Activated B cell treated with CpG ODN at 0.5 μM for 24 hours (primary cell): ENCODE measurements around the gene BLOC1S3. TPM values are rescaled to one million over a fixed set of nuclear protein-coding genes. Genes with fewer than 3 reads are reported as not detected.

Source experiments
- ATAC-seq: fragments of 200-7000 bp; cut with Tn5 transposase; one replicate; pipeline ENCODE4 v1.10.0; 2021; ENCODE audit warnings: low read depth, mild to moderate bottlenecking, moderate library complexity
- CTCF ChIA-PET: fragments of 350-600 bp; sonication (Branson Sonifier 250); formaldehyde crosslinking; loops from one replicate; lab custom pipeline; 2021; ENCODE audit warnings: antibody characterized with exemption; lab: Charles Lee
- POLR2A ChIA-PET: fragments of 350-600 bp; sonication (Branson Sonifier 250); formaldehyde crosslinking; loops from one replicate; lab custom pipeline; 2021; ENCODE audit warnings: antibody characterized with exemption; lab: Charles Lee
- DNase-seq: peaks from one replicate; pipeline ENCODE4 v3.0.0; 2022
- H3K27ac Mint-ChIP-seq: one replicate; pipeline ENCODE4 v1.8.0; 2020; ENCODE audit warnings: mixed read lengths
- H3K27me3 Mint-ChIP-seq: one replicate; pipeline ENCODE4 v1.8.0; 2021; ENCODE audit warnings: mixed read lengths
- H3K36me3 Mint-ChIP-seq: one replicate; pipeline ENCODE4 v1.8.0; 2021; ENCODE audit warnings: low read depth, mixed read lengths
- H3K4me1 Mint-ChIP-seq: one replicate; pipeline ENCODE4 v1.8.0; 2021; ENCODE audit warnings: mixed read lengths
- H3K4me3 Mint-ChIP-seq: one replicate; pipeline ENCODE4 v1.8.0; 2020; ENCODE audit warnings: mild to moderate bottlenecking, mixed read lengths
- H3K9me3 Mint-ChIP-seq: one replicate; pipeline ENCODE4 v1.8.0; 2020; ENCODE audit warnings: mixed read lengths
- CTCF ChIP-seq: fragments of 200-600 bp; IDR thresholded peaks from one replicate; pipeline ENCODE4 v1.8.0; 2022; ENCODE audit warnings: antibody characterized with exemption, mild to moderate bottlenecking
- intact Hi-C: fragments of 100-400 bp; cut with micrococcal nuclease; formaldehyde crosslinking; loops from one replicate; pipeline ENCODE4 v1.15.1; 2024
- total RNA-seq: library from RNA; stranded (reverse); gene quantifications from 2 replicates; pipeline ENCODE4 v1.2.3, GENCODE V29; 2022

Gene BLOC1S3
- total RNA-seq, 1 donor from 2014 or later = 16.5 TPM

- no peak overlapping the region for H3K27ac Mint-ChIP-seq
- DNase-seq (no peak), ATAC-seq (no peak)
- no peak for TF ChIP-seq CTCF
- peaks cover 22% of the 10 kb centered on the region for H3K27me3 Mint-ChIP-seq
- POLR2A ChIA-PET = no interaction called here
- intact Hi-C loops = no loop called here
- no peaks in the 10 kb centered on the region for H3K9me3 Mint-ChIP-seq
- peaks cover 3% of the 10 kb centered on the region for H3K36me3 Mint-ChIP-seq
- peaks cover 15% of the 10 kb centered on the region for H3K4me1 Mint-ChIP-seq
- CTCF ChIA-PET = no interaction called here
- no peak overlapping the region for H3K4me3 Mint-ChIP-seq
Observed at GRCh38 chr19:45150751-45151281, 27.8 kb upstream of the BLOC1S3 start.

- ChIA-PET POLR2A (no interaction called here), CTCF (no interaction called here)
- Mint-ChIP-seq H3K9me3 (no peaks in the 10 kb centered on the region), H3K27ac (no peak overlapping the region), H3K36me3 (no peaks in the 10 kb centered on the region), H3K27me3 (peaks cover 24% of the 10 kb centered on the region), H3K4me3 (peak overlapping the region; percentile 38), H3K4me1 (peaks cover 15% of the 10 kb centered on the region)
- DNase-seq = no peak
- no peak for ATAC-seq
- no peak for TF ChIP-seq CTCF
- intact Hi-C loops = no loop called here
Observed at GRCh38 chr19:45151320-45151719, 27.3 kb upstream of the BLOC1S3 start.

- no peak for TF ChIP-seq CTCF
- H3K4me3 Mint-ChIP-seq = peak overlapping the region; percentile 79
- no peaks in the 10 kb centered on the region for H3K36me3 Mint-ChIP-seq
- H3K4me1 Mint-ChIP-seq = peaks cover 15% of the 10 kb centered on the region
- intact Hi-C loops = no loop called here
- no peak overlapping the region for H3K27ac Mint-ChIP-seq
- POLR2A ChIA-PET = interaction anchor here (0.5 to 1.3 kb wide), 3 partner anchors 15 to 77 kb away, joined by 3 to 6 read pairs (median 4); no protein-coding TSS in a partner anchor
- CTCF ChIA-PET = interaction anchor here (1.1 to 2.9 kb wide), 3 partner anchors 8 to 60 kb away, joined by 3 to 8 read pairs (median 4); no protein-coding TSS in a partner anchor
- H3K27me3 Mint-ChIP-seq = peaks cover 28% of the 10 kb centered on the region
- ATAC-seq = no peak
- no peaks in the 10 kb centered on the region for H3K9me3 Mint-ChIP-seq
- DNase-seq = no peak
Observed at GRCh38 chr19:45151821-45152503, 26.6 kb upstream of the BLOC1S3 start.

GRCh38 chr19:45152504-45153338 is 25.9 kb upstream of the BLOC1S3 start:
- Mint-ChIP-seq H3K36me3 (no peaks in the 10 kb centered on the region), H3K9me3 (no peaks in the 10 kb centered on the region), H3K27ac (peak overlapping the region; percentile 12), H3K27me3 (peaks cover 33% of the 10 kb centered on the region), H3K4me3 (peak overlapping the region; percentile 79), H3K4me1 (peaks cover 15% of the 10 kb centered on the region)
- ChIA-PET CTCF (interaction anchor here (1.1 to 2.9 kb wide), 3 partner anchors 9 to 61 kb away, joined by 3 to 8 read pairs (median 4); no protein-coding TSS in a partner anchor), POLR2A (interaction anchor here (0.5 to 2.5 kb wide), 7 partner anchors 12 to 151 kb away, joined by 3 to 18 read pairs (median 5); partner anchors contain the start of genes BLOC1S3, RELB and TRAPPC6A)
- DNase-seq (peak; percentile 36), ATAC-seq (peak; percentile 58)
- TF ChIP-seq CTCF = no peak
- intact Hi-C loops = no loop called here
